ENCODE results near the gene IQCM.

GRCh38 chr4:149523039-149523438 is 292.6 kb downstream of the IQCM start:
- TF ChIP-seq NBN (IDR thresholded peaks at IDR 0.05) (no peak), BACH1 (IDR thresholded peaks at IDR 0.05; ENCODE audit: borderline replicate concordance) (no peak), JUNB (IDR thresholded peaks at IDR 0.05) (no peak), CHD2 (IDR thresholded peaks at IDR 0.05; ENCODE audit: borderline replicate concordance, low read depth, low read length) (no peak), MAX (IDR thresholded peaks at IDR 0.05; ENCODE audit: low read depth, low read length) (no peak)
- TF ChIP-seq, protein P1, sequence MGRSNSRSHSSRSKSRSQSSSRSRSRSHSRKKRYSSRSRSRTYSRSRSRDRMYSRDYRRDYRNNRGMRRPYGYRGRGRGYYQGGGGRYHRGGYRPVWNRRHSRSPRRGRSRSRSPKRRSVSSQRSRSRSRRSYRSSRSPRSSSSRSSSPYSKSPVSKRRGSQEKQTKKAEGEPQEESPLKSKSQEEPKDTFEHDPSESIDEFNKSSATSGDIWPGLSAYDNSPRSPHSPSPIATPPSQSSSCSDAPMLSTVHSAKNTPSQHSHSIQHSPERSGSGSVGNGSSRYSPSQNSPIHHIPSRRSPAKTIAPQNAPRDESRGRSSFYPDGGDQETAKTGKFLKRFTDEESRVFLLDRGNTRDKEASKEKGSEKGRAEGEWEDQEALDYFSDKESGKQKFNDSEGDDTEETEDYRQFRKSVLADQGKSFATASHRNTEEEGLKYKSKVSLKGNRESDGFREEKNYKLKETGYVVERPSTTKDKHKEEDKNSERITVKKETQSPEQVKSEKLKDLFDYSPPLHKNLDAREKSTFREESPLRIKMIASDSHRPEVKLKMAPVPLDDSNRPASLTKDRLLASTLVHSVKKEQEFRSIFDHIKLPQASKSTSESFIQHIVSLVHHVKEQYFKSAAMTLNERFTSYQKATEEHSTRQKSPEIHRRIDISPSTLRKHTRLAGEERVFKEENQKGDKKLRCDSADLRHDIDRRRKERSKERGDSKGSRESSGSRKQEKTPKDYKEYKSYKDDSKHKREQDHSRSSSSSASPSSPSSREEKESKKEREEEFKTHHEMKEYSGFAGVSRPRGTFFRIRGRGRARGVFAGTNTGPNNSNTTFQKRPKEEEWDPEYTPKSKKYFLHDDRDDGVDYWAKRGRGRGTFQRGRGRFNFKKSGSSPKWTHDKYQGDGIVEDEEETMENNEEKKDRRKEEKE (IDR thresholded peaks at IDR 0.05): no peak
